ENCODE data around the gene WNT7B.

GRCh38 chr22:45949258-45949870 lies 27.6 kb downstream of the WNT7B start:
- TF ChIP-seq CTCF (conservative IDR thresholded peaks at IDR 0.05) = no peak
- no peak for TF ChIP-seq EZH2 (IDR thresholded peaks at IDR 0.05; ENCODE audit: low read depth)

All from PC-9 (cell line).